Measurements from ENCODE around the gene RPRML.

DNA sequence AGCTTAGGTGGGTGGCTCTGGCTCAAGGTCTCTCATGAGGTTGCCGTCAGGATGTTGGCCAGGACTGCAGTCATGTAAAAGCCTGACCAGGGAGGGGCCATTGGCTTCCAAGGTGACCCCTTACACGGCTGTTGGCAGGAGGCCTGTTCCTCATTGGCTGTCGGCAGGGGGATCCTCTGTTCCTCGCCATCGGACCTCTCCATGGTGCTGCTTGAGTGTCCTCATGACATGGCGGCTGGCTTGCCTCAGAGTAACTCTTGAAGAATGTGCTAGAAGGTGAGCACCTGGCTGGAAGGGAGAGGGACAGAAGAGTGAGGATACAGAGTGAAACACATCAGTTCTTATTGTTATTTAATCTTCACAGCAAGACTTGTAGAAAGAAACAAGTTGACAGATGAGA is 4.7 kb upstream of the RPRML start:
- TF ChIP-seq POLR2A (IDR thresholded peaks at IDR 0.05): no peak
- no peak for TF ChIP-seq CTCF (IDR thresholded peaks at IDR 0.05)
- TF ChIP-seq POLR2AphosphoS5 (IDR thresholded peaks at IDR 0.05): no peak
